CD4-positive, alpha-beta T cell treated with Interleukin-17A for 4 hours (primary cell): ENCODE measurements around the gene ATP5PB.

Source experiments
- DNase-seq: peaks from one replicate; pipeline ENCODE4 v3.0.0-alpha.2; 2020; ENCODE audit warnings: mixed read lengths

ATP5PB gene

DNA sequence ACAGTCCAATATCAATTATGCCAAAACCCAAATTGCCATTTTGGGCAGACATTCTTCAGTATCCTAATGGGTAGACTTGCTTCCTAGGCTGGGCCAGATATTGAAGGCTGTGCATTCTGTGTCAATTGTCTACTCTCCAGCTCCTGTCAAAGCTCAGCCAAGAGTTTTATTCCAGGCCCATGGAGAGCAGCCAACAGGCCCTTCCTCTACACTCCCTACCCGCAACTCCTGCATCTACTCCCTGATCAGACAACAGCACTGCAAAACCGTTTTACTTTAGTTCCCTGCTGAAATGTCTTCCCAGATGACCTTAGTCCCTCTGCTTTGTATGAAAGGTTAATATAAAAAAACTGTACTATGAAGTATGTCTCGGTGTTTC lies 60.7 kb downstream of the ATP5PB start:
- DNase-seq, result no peak

DNA sequence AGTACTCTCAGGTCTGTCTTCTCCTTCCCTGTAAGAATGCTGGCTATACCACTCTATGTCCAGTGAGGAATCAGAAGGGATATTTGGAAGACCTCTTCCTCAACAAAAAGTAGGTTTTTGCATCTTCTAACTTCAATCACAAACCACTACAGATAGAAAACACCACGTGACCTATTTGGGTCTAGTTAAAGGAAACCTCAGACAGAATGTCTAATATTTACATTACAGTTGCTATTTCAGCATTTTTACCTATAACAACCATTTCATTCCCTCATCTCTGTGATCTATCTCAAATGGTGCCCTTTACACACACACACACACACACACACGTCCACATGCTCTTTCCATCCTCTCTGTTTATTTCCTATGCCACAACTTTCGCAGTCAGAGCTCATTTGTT lies 62.1 kb downstream of the ATP5PB start:
- peak; percentile 40 for DNase-seq
